Superior temporal gyrus (tissue), 1 donor: Measurements from ENCODE around the gene IL13.

Experiments used
- DNase-seq: peaks from one replicate; pipeline ENCODE4 v3.0.0-alpha.2; 2016; ENCODE audit errors: extremely low spot score

Gene IL13

GRCh38 chr5:132669966-132670882 lies 12.3 kb downstream of the IL13 start:
- no peak for DNase-seq

- no peak for DNase-seq
These were observed 13.0 kb downstream of the IL13 start for GRCh38 chr5:132671000-132671399.

GRCh38 chr5:132673488-132673887 lies 15.5 kb downstream of the IL13 start:
- no peak for DNase-seq

- DNase-seq, result no peak
These were observed 16.1 kb downstream of the IL13 start, which contains the start of gene IL4 for GRCh38 chr5:132673939-132674630. Gene IL4, plus strand, starts transcription at chr5:132673989. Its CDS starts 62 bp downstream, at chr5:132674051.

GRCh38 chr5:132674671-132675506 lies 16.9 kb downstream of the IL13 start:
- no peak for DNase-seq

- DNase-seq, result no peak
These were observed 18.1 kb downstream of the IL13 start for GRCh38 chr5:132675936-132676689.

GRCh38 chr5:132677191-132677590 lies 19.2 kb downstream of the IL13 start:
- DNase-seq, result no peak

GRCh38 chr5:132677682-132678400 lies 19.9 kb downstream of the IL13 start:
- no peak for DNase-seq

GRCh38 chr5:132678735-132679134 lies 20.8 kb downstream of the IL13 start:
- no peak for DNase-seq

GRCh38 chr5:132679166-132679565 lies 21.2 kb downstream of the IL13 start:
- no peak for DNase-seq

GRCh38 chr5:132679717-132680380 lies 21.9 kb downstream of the IL13 start:
- DNase-seq, result no peak

GRCh38 chr5:132680780-132681475 lies 23.0 kb downstream of the IL13 start:
- DNase-seq, result no peak

GRCh38 chr5:132681476-132681831 lies 23.5 kb downstream of the IL13 start:
- no peak for DNase-seq

- DNase-seq, result no peak
These were observed 24.0 kb downstream of the IL13 start for GRCh38 chr5:132681983-132682382.

- no peak for DNase-seq
These were observed 26.5 kb downstream of the IL13 start for GRCh38 chr5:132684491-132684890.

- no peak for DNase-seq
These were observed 27.1 kb downstream of the IL13 start for GRCh38 chr5:132684922-132685720.

GRCh38 chr5:132686193-132686592 lies 28.2 kb downstream of the IL13 start:
- DNase-seq, result no peak

- no peak for DNase-seq
These were observed 30.0 kb downstream of the IL13 start for GRCh38 chr5:132687995-132688394.
